ENCODE results near the gene UBL4B. TPM values are rescaled to one million over a fixed set of nuclear protein-coding genes. Genes with fewer than 3 reads are reported as not detected.
"Not testable (repeated sequence)": the region's sequence is repeated elsewhere in the genome, so short reads cannot be mapped to it uniquely, and the experiment has no call there.

UBL4B gene
- total RNA-seq, 2 donors from 2014 or later, result not detected

DNA sequence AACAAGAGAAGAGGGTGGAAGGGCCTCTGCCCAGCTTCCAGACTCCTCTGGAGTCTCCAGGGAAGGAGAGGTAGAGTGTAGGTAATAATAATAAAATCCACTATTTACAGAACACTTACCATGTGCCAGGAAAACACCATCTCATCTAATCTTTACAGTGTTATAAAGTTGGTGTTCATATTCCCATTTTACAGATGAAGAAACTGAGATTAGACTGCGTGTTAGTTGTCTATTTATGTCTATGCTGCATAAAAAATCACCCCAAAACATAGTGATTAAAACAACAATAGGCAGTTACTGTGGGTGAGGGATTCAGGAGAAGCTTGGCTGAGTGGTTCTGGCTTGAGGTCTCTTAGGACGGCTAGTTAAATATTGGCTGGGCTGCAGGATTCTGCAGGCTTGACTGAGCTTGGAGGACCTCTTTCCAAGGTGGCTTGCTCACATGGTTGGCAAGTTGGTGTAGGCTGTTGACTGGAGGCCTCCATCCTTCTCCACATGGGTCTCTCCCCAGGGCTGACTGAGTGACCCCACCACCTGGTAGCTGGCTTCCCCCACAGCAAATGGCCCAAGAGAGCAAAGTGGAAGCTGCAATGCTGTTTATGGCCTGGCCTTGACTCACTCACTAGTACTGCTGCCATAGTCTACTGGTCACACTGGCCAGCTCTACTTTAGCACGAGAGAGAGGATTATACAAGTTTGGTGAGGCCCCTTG lies 35.3 kb upstream of the UBL4B start:
- Histone ChIP-seq H3K4me1 (no peaks in the 10 kb centered on the region), H3K27me3 (peaks cover 0 to 4% of the 10 kb centered on the region in 2 donors), H3K27ac (no peak overlapping the region), H3K4me3 (no peak overlapping the region), H3K36me3 (replicated peaks in 1 of 2; ENCODE audit: insufficient read depth in 1 of 2, low read depth in 2 of 2) (no peaks in the 10 kb centered on the region), H3K9me3 (no peaks in the 10 kb centered on the region)
- DNase-seq, result no peak
- 75% methylated on average over 3 of the region's 3 CpGs for WGBS, 2 donors
- no peak for TF ChIP-seq POLR2A (IDR thresholded peaks at IDR 0.05)
- no peak for TF ChIP-seq CTCF (IDR thresholded peaks at IDR 0.05)
- intact Hi-C loops (cut with DNase I), result no loop called here
- ATAC-seq, result no peak

DNA sequence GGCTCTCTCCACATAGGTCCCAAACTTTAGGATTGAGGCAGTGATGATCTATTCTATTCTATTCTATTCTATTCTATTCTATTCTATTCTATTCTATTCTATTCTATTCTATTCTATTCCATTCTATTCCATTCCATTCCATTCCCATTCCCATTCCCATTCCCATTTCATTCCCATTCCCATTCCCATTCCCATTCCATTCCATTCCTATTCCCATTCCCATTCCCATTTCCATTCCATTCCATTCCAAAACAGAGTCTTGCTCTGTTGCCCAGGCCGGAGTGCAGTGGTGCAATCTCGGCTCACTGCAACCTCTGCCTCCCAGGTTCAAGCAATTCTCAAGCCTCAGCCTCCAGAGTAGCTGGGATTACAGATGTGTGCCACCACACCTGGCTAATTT lies 32.2 kb upstream of the UBL4B start:
- 93 to 96% methylated on average over 2 of the region's 2 CpGs for WGBS, 2 donors
- H3K27ac ChIP-seq; ATAC-seq; DNase-seq; H3K36me3 ChIP-seq (replicated peaks in 1 of 2; ENCODE audit: insufficient read depth in 1 of 2, low read depth in 2 of 2); H3K9me3 ChIP-seq; H3K27me3 ChIP-seq; intact Hi-C loops (cut with DNase I); H3K4me3 ChIP-seq: not testable (repeated sequence)
- peaks cover 13% of the 10 kb centered on the region for H3K4me1 ChIP-seq

GRCh38 chr1:110081061-110081460 lies 31.2 kb upstream of the UBL4B start:
- no peak for DNase-seq
- no peak for TF ChIP-seq CTCF (IDR thresholded peaks at IDR 0.05)
- no peak for TF ChIP-seq POLR2A (IDR thresholded peaks at IDR 0.05)
- H3K4me1 ChIP-seq, result peaks cover 16% of the 10 kb centered on the region
- H3K27me3 ChIP-seq, result no peaks in the 10 kb centered on the region
- 76 to 95% methylated on average over 5 of the region's 5 CpGs for WGBS, 2 donors
- ATAC-seq, result no peak
- H3K4me3 ChIP-seq, result no peak overlapping the region
- no peaks in the 10 kb centered on the region for H3K36me3 ChIP-seq (replicated peaks in 1 of 2; ENCODE audit: insufficient read depth in 1 of 2, low read depth in 2 of 2)
- no peak overlapping the region for H3K27ac ChIP-seq
- intact Hi-C loops (cut with DNase I), result no loop called here
- no peaks in the 10 kb centered on the region for H3K9me3 ChIP-seq

DNA sequence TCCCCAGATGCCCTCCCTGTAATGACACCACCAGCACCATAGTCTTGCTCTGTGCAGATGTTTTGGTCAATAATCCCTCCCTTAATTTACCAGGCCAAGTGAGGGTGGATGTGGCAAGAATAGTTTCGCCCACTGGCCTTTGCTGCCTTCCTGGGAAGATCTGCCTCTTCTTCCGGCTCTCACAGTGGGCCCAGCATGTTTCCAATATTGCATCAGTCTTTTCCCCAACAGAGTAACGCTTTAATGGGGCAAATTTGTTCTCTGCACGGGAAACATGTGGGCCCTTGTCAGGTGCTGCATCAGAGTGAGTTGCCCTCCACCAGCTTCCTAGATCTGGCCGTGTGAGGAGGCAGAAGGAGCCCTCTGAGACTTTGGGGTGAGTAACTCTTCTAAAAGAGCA lies 29.8 kb upstream of the UBL4B start:
- intact Hi-C loops (cut with DNase I), result no loop called here
- Histone ChIP-seq H3K27ac (no peak overlapping the region), H3K4me1 (peaks cover 16% of the 10 kb centered on the region), H3K36me3 (replicated peaks in 1 of 2; ENCODE audit: insufficient read depth in 1 of 2, low read depth in 2 of 2) (no peaks in the 10 kb centered on the region), H3K9me3 (no peaks in the 10 kb centered on the region), H3K4me3 (no peak overlapping the region), H3K27me3 (no peaks in the 10 kb centered on the region)
- 86 to 88% methylated on average over 5 of the region's 5 CpGs for WGBS, 2 donors
- ATAC-seq (no peak), DNase-seq (no peak)
- TF ChIP-seq CTCF (IDR thresholded peaks at IDR 0.05) (no peak), POLR2A (IDR thresholded peaks at IDR 0.05) (no peak)

DNA sequence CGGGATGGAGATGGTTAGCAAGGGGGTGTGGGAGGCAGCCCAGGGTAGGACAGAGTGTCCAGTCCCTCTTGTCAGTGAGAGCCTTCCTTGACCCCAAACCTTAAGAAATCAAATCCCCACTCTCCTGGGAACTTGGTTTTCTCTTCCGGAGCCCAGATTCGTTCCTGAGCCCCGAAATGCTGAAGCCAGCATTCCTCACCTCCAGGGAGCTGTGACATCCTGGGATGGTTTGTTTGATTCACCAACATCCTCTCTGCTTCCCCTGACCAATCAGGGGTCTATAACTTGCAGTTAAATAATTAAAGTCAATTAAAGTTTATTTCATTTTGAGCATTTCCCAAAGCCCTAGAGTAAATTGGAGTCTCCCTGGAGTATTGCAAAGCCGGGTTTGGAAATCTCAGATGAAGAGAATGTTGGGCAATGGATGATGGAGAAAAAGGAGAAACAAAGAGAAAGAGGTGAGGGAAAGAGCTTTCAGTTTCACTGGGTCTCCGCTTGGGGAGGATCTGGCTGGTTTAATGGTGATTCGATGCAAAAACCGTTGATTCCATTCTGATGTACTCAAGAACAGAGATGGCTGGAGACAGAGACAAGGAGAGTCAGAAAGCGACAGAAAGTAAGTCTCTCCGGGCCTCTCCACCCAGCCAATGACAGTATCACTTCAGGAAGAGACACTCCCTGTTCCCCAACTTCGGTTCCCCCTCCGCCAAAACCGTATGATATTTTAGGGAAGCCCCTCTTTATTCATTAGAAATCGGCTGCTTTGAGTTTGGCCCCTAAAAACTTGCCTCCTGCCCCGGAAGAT lies 29.0 kb upstream of the UBL4B start:
- H3K4me1 ChIP-seq, result peaks cover 16% of the 10 kb centered on the region
- H3K36me3 ChIP-seq (replicated peaks in 1 of 2; ENCODE audit: insufficient read depth in 1 of 2, low read depth in 2 of 2), result no peaks in the 10 kb centered on the region
- TF ChIP-seq CTCF (IDR thresholded peaks at IDR 0.05), result no peak
- TF ChIP-seq POLR2A (IDR thresholded peaks at IDR 0.05), result no peak
- DNase-seq (no peak), ATAC-seq (no peak)
- H3K9me3 ChIP-seq, result no peaks in the 10 kb centered on the region
- WGBS, 2 donors, result 54 to 83% methylated on average over 15 of the region's 15 CpGs
- H3K27ac ChIP-seq, result no peak overlapping the region
- intact Hi-C loops (cut with DNase I), result no loop called here
- no peak overlapping the region for H3K4me3 ChIP-seq
- no peaks in the 10 kb centered on the region for H3K27me3 ChIP-seq

All from body of pancreas (tissue), 4 donors.